HG03460 (cell line): Measurements from ENCODE around the gene MAP3K9.
"Not testable (repeated sequence)": the region's sequence is repeated elsewhere in the genome, so short reads cannot be mapped to it uniquely, and the experiment has no call there.

Source experiments
- ATAC-seq: cut with Tn5 transposase; IDR thresholded peaks from one replicate; pipeline ENCODE4 v1.9.1; 2021; ENCODE audit not compliant: unreplicated experiment

Gene MAP3K9

GRCh38 chr14:70809225-70810219, at the start of gene MAP3K9:
TSS of gene MAP3K9 (minus strand) at chr14:70809513. CDS start at chr14:70809171, 342 bp downstream.
- peak; percentile 90 for ATAC-seq

GRCh38 chr14:70858641-70859040, 49.3 kb upstream of the MAP3K9 start:
- no peak for ATAC-seq

GRCh38 chr14:70857496-70857890, 48.2 kb upstream of the MAP3K9 start:
- no peak for ATAC-seq

DNA sequence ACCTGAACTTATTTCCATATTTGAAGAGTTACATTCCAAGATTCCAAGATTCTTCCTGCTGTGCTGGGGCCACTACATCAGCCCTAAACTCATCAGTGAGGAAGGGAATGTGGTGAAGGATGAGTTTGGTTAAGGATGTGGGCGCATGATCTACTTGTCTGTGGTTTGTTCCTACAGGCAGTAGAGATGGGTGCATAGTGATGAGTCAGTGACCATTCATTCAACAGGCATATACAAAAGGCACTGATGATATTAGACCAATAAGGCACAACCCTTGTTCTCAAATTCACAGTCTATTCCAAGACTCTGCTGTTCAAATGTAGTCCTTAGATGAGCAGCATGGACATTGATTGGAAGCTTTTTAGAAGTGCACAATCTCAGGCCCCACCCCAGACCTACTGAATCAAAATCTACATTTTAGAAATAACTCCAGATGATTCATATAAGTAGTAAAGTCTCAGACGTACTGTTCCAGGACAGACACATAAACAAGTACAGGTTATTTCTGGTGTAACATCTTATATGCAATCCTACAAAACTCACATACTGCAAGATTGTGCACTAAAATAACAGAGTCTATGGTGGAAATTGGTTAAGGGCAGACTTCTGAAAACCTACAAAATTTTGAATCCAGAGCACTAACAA, 47.7 kb upstream of the MAP3K9 start:
- no peak for ATAC-seq

GRCh38 chr14:70855486-70855885, 46.2 kb upstream of the MAP3K9 start:
- ATAC-seq: no peak

- not testable (repeated sequence) for ATAC-seq
These were observed 44.3 kb upstream of the MAP3K9 start for GRCh38 chr14:70853658-70854057.

DNA sequence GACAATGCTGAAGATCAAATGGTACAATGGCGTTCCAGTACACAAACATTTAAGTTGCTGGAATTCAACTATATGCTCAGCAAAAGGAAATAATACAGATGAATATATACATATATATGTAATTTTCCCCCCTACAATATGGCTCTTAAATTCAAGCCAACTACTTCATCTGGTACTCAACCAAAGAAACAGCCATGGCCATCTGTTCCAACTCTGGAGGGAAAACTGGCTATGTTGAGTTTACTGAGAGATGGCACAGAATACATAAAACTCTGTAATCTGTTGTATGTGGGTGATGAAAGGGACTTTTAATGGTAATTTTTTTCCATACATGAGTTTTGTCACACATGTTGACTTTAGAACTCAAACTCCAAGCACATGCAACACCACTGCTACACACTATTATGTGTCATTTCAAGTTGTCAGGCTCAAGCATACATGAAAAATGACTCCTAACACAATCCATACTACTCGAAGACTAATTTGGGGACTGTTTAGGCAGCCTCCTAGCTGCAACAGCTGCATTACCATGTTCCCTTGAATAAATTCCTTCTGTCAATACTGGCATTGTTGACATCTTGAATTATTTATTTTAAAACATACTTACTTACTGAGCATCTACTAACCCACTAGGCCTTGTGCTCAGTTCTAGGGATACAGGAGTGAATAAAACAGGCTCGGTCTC, 38.2 kb upstream of the MAP3K9 start:
- no peak for ATAC-seq

- no peak for ATAC-seq
These were observed 36.3 kb upstream of the MAP3K9 start for GRCh38 chr14:70845601-70846000.

DNA sequence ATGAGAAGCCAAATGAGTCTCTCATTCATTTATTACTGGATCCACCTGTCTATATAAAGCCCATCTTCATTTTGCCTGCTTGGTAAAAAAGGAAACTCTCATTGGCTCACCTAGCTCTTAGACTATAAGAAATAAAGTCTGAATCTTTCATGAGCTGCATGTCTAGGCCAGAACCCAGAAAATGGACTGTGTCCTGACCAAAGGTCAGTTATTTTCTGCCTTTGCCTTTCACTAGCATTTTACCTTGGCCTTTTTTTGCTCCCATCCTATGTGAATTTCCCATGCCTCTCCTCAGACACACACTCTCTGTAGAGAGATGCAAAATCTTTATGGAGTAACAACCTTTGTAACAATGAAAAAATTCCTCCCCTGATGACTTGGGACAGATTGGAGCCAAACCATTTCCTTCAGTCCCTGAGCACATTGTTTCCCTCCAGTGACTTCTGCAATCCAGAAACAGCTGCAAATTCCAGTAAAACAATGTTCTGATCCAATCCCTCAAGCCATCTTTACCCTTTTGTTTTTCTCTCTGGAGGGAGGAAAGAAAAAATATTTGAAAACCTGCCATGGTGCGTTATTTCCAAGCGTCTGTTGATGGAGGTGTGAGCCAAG, 33.6 kb upstream of the MAP3K9 start:
- ATAC-seq: no peak

GRCh38 chr14:70838076-70838475, 28.8 kb upstream of the MAP3K9 start:
- no peak for ATAC-seq

DNA sequence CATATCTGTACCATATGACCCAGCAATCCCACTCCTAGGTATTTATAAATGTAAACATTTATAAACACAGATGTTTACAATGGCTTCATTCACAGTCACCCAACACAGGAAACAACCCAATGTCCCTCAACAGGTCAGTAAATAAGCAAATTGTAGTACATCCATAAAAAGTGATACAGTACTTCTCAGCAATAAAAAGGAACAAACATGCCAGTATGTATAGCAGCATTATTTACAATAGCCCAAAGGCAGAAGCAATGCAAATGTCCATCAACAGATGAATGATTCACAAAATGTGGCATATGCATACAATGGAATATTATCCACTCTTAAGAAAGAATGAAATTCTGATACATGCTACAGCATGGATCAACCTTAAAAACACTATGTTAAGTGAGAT, 27.6 kb upstream of the MAP3K9 start:
- ATAC-seq: no peak

DNA sequence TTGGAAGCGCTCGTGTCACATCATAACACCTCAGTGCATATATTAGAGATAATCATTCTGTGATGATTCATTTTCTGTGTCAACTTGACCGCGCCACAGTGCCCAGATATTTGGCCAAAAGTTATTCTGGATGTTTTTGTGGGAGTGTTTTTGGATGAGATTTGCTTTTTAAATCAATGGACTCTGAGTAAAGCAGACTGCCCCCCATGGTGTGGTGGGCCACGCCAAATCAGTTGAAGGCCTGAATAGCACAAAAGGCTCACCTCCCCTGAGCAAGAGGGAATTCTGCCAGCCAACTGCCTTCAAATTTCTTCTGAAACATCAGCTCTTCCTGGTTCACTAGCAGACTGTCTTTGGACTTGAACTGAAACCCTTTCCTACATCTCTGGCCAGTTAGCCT, 24.6 kb upstream of the MAP3K9 start:
- ATAC-seq: no peak

- ATAC-seq: no peak
These were observed 23.4 kb upstream of the MAP3K9 start for GRCh38 chr14:70832561-70833305.

DNA sequence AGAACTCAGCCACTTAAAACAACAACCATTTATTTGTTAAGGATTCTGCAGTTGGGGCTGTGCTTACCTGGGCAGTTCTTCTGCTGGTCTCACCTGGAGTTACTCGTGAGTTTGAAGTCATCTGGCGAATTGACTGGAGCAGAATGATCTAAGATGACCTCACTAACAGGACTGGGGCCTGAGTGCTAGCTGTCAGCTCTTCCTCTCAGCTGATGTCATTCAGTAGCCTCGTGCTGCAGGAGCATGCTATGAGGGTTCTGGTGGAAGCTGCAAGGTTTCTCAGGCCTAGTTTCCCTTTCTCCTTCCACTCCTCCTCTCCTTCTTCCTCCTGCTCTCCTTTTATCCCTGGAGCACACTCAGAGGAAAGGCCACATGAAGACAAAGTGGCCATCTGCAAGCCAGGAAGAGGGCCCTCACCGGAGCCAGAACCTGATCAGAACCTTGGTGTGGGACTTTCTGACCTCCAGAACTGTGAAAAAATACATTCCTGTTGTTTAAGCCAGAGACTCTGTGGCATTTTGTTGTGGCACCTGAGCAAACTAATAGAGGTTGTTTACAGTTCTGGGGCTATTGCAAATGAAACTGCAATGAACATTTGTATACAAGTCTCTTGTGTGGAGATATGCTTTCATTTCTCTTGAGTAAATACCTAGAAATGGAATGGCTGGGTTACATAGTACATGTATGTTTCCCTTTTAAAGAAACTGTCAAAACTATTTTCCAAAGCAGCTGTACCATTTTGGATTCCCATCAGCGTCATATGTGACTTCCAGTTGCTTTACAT, 21.9 kb upstream of the MAP3K9 start:
- ATAC-seq: no peak

- ATAC-seq: no peak
These were observed 18.9 kb upstream of the MAP3K9 start for GRCh38 chr14:70828188-70828587.

DNA sequence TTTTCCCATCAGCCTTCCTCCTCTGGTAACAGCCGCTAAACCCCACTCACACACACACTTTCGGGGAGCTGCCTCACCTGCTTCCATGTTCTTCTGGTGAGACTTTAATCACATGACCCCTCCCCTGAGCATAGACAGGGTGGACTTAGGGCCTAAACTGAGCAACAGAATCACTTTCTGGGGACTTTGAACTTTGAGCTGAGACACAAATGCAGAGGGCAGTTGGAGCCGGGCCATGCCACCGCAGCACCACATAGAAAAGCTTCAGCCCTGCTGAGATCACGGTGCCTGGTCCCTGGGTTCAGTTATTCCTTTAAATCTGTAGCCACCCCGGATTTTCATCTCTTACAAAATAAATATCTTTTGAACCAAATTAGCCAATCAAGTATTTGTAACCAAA, 18.4 kb upstream of the MAP3K9 start:
- no peak for ATAC-seq

GRCh38 chr14:70827347-70827746, 18.0 kb upstream of the MAP3K9 start:
- ATAC-seq: no peak

DNA sequence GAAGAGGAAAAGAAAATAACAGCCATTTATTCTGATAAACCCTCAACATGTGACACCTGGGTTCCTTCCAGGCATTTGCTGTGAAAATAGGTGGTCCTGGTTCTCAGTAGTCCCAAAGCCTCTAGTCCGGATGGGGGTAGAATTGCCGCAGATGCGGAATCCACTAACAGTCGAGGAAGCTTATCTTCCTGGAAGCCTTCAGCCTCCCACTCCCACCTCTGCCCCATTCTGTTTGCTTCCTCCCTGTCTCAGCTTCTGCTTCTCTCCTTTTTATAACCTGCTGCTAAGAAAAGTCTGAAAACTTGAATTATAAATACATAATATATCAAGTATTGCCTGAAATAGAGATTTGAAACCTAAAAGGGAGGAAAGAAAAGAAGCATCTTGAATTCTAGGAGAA, 14.0 kb upstream of the MAP3K9 start:
- no peak for ATAC-seq

DNA sequence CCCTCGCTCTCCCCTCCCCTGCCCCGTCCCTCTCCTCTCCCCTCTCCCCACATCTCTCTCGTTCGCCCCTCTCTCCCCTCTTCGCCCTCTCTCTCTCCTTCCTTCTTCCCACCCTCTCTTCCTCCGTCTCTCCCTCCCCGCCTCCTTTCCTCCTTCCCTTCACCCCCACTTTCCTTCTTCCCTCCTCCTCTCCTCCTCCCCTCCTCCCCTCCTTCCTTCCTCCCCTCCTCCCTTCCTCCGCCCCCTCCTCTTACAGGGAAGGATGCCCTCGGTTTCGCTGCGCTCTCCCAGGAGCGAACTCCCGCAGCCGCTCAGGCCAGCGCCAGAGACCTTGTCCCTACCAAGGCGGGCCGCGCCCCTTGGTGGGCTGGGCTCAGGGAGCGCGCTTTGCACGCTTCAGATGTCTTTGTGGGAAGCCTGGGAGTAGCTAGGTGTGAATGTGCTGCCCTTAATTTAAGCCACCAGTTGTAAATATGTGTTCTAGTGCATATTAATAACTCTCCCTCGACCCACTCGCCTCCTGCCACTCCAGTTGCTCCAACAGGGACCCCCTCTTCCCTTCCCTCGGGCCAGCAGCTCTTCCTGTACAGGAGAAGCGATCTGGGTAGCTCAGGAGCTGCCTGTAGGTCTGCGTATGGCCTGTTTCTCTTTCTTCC, 13.3 kb upstream of the MAP3K9 start:
- ATAC-seq: no peak
